ENCODE measurements around the gene SMURF1. TPM values are rescaled to one million over a fixed set of nuclear protein-coding genes. Genes with fewer than 3 reads are reported as not detected.

Gene SMURF1
- total and polyA plus RNA-seq, 2 of the 8 experiments (the other 6 are each of a cell fraction or from before 2014, with no cell fraction given) = 9.6 to 24.5 TPM

GRCh38 chr7:99105756-99106155 lies 38.2 kb downstream of the SMURF1 start:
- Histone ChIP-seq H3K27ac (ENCODE audit: low read depth, low read length) (no peak overlapping the region), H4K8ac (ENCODE audit: extremely low read depth, insufficient read depth, low read length) (no peak overlapping the region), H3K36me3 (ENCODE audit: control insufficient read depth in 2 of 4, insufficient read depth in 4 of 4, low read length in 3 of 4) (no peaks in the 10 kb centered on the region; a peak in 1 of 8 replicates), H4K91ac (replicated peaks; ENCODE audit: insufficient read length, low read length) (no peak overlapping the region), H3K4ac (replicated peaks; ENCODE audit: insufficient read length, low read depth, low read length) (no peak overlapping the region), H2BK5ac (ENCODE audit: low read depth, low read length) (no peak overlapping the region), H2BK12ac (ENCODE audit: low read depth, low read length) (0 out of 2 replicates have a peak overlapping the region, but pooled peaks have one; percentile 22), H3K14ac (ENCODE audit: insufficient read length) (no peak overlapping the region), H3K4me2 (ENCODE audit: insufficient read depth in 1 of 2, low read depth in 2 of 2, low read length in 2 of 2) (no peak overlapping the region), H3K27me3 (replicated peaks in 1 of 4; ENCODE audit: control insufficient read depth in 3 of 4, extremely low read depth in 1 of 4, insufficient read depth in 3 of 4, low read length in 3 of 4) (no peaks in the 10 kb centered on the region), H3K18ac (ENCODE audit: extremely low read depth, low read length) (no peak overlapping the region), H4K20me1 (replicated peaks in 1 of 2; ENCODE audit: control insufficient read depth in 1 of 2, insufficient read depth in 2 of 2, low read length in 2 of 2) (peaks cover 7 to 14% of the 10 kb centered on the region in 2 experiments), H3K9me3 (ENCODE audit: insufficient read depth in 2 of 2, low read depth in 1 of 2, low read length in 1 of 2) (no peaks in the 10 kb centered on the region), H3K56ac (replicated peaks; ENCODE audit: insufficient read length, low read depth, low read length) (no peak overlapping the region), H3K23me2 (ENCODE audit: low read depth, low read length) (no peaks in the 10 kb centered on the region), H3K9ac (replicated peaks in 1 of 4; ENCODE audit: extremely low read depth in 1 of 4, low read depth in 3 of 4, low read length in 3 of 4) (no peak overlapping the region), H2BK120ac (replicated peaks; ENCODE audit: low read depth, low read length) (no peak overlapping the region), H3K79me1 (ENCODE audit: low read depth, low read length) (peaks cover 13% of the 10 kb centered on the region; the same call in 1 of the 2 replicates), H3K4me1 (replicated peaks in 1 of 4; ENCODE audit: control insufficient read depth in 3 of 4, insufficient read depth in 4 of 4, low read length in 3 of 4) (peaks cover 3 to 23% (median 9%) of the 10 kb centered on the region in 4 experiments; a peak in 6 of 7 replicates), H2BK15ac (ENCODE audit: low read length) (no peak overlapping the region), H3K79me2 (ENCODE audit: control insufficient read depth in 1 of 2, insufficient read depth in 2 of 2, low read length in 2 of 2) (peaks cover 0 to 94% of the 10 kb centered on the region in 2 experiments; a peak in 3 of 4 replicates), H3K23ac (ENCODE audit: insufficient read length) (no peak overlapping the region), H2AK5ac (ENCODE audit: low read depth, low read length) (no peak overlapping the region), H4K5ac (ENCODE audit: insufficient read length, low read depth, low read length) (no peak overlapping the region), H2BK20ac (ENCODE audit: low read length) (no peak overlapping the region), H2AFZ (ENCODE audit: low read length) (no peak overlapping the region), H3K4me3 (ENCODE audit: extremely low read depth in 1 of 4, insufficient read depth in 2 of 4, low read depth in 3 of 4, low read length in 4 of 4) (no peak overlapping the region)
- POLR2A ChIA-PET (ENCODE audit: partially characterized antibody) = no interaction called here
- 81% methylated on average over 3 of the region's 3 CpGs; no CpG with 5 or more reads in 1 of the 2 experiments for WGBS, 2 experiments (ENCODE audit: extremely low coverage in 1 of 2, insufficient coverage in 1 of 2, insufficient read length in 1 of 2, insufficient replicate concordance in 2 of 2, low coverage in 1 of 2, low lambda C conversion rate in 2 of 2, missing lambda C conversion rate in 1 of 2)
- CTCF ChIA-PET (ENCODE audit: partially characterized antibody) = no interaction called here
- FAIRE-seq (no peak), DNase-seq (ENCODE audit: low read depth in 1 of 2, low spot score in 2 of 2) (no peak)
- TF ChIP-seq TAF7 (optimal IDR thresholded peaks at IDR 0.05; ENCODE audit: borderline replicate concordance, low read depth, low read length) = no peak
- TF ChIP-seq KDM5A (IDR thresholded peaks at IDR 0.05; ENCODE audit: low read length) = no peak
- TF ChIP-seq, protein P1, sequence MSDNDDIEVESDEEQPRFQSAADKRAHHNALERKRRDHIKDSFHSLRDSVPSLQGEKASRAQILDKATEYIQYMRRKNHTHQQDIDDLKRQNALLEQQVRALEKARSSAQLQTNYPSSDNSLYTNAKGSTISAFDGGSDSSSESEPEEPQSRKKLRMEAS (IDR thresholded peaks at IDR 0.05) = no peak
- no peak for TF ChIP-seq EP300 (IDR thresholded peaks at IDR 0.05; ENCODE audit: borderline replicate concordance in 1 of 2, low read depth in 2 of 2, low read length in 2 of 2)
- TF ChIP-seq GABPA (IDR thresholded peaks at IDR 0.05; ENCODE audit: borderline replicate concordance, insufficient read depth, low read length) = no peak
- TF ChIP-seq, protein P2, sequence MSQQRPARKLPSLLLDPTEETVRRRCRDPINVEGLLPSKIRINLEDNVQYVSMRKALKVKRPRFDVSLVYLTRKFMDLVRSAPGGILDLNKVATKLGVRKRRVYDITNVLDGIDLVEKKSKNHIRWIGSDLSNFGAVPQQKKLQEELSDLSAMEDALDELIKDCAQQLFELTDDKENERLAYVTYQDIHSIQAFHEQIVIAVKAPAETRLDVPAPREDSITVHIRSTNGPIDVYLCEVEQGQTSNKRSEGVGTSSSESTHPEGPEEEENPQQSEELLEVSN (IDR thresholded peaks at IDR 0.05) = no peak
- TF ChIP-seq TBP (IDR thresholded peaks at IDR 0.05; ENCODE audit: low read depth, low read length) = no peak

All from H1 (cell line).